GM03348 (cell line): ENCODE data around the gene GPR6.

ENCODE experiments used
- DNase-seq: peaks from one replicate; pipeline ENCODE4 v3.0.0; 2012; ENCODE audit warnings: low spot score

Gene GPR6, protein sequence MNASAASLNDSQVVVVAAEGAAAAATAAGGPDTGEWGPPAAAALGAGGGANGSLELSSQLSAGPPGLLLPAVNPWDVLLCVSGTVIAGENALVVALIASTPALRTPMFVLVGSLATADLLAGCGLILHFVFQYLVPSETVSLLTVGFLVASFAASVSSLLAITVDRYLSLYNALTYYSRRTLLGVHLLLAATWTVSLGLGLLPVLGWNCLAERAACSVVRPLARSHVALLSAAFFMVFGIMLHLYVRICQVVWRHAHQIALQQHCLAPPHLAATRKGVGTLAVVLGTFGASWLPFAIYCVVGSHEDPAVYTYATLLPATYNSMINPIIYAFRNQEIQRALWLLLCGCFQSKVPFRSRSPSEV

DNA sequence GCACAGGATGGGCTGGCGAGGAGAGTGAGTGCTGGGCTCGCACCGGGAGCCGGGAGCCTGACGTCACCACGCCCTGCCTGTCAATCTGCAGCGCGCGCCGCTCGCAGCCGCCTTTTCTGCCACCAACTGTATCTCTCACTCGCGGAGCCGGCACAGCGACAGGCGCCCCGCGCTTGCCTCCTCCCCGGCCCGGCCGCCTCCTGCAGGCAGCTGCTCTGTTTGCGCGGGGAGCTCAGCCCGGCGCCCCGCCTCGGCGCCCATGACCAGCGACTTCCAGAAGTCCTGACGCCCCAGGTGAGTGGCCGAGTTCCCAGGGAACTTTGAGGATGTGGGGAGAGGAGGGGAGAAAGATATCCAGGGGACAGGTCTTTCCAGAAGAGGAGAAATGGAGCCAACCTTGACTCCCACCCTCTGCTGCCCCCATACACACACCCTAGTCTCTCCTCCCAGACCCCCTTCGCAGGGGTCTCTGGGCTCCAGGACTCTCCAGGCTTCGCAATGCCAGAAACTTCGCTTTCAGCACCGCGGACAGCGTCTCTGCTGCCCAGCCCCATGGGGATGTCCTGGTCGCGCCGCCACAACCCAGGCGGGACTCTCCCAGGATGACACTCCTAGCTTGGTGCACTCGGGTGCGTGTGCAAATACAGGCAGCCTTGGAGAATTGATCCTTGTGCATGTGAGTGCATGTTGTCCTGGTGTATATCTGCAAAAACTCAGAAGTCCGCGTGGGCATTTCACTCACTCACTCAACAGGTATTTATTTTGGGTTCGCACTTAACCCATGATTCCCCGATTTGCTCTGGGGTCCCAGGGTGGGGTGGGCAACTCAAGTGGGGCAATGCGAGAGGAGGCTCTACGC lies at the start of gene GPR6:
Gene GPR6, plus strand, starts transcription at position 138 of the 859 bp plus-strand sequence. CDS start 802 bp downstream, outside the sequence.
- DNase-seq: peak; percentile 83

DNA sequence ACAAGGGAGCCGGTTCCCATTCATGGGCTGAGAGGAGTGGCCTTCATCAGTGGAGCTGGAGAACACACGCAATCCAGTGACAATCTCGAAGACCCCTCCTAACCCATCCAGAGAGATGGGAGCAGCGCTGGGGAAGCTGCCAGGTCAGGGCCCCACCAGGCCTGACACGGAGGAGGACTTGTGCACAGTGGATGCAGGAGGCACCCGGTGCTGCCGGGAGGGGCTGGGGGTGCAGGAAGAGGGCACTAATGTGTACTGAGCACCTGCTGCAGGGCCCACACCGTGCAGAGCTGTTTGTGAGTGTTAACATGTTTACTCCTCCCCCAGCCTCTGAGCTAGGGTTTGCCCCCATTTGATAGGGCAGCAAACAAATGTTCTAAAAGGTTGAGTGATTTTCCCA lies 43.8 kb upstream of the GPR6 start:
- no peak for DNase-seq

DNA sequence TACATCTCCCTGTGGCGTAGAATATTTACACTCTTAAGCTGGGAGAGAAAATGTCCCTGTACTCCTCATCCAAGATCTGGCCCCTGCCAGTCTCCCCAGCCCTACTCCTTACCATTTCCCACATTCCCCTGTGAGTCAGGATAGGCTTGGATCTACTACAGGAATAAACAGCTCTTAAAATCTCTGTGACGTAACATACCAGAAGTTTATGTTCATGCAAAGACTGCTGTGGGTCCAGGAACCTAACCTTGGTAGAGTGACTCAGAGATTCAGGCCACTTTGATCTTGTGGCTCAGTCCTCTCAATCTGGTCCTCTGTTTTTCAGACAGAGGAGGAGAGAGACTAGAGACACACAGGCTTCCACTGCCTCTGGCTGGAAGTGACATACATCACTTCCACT lies 38.5 kb upstream of the GPR6 start:
- DNase-seq: no peak

DNA sequence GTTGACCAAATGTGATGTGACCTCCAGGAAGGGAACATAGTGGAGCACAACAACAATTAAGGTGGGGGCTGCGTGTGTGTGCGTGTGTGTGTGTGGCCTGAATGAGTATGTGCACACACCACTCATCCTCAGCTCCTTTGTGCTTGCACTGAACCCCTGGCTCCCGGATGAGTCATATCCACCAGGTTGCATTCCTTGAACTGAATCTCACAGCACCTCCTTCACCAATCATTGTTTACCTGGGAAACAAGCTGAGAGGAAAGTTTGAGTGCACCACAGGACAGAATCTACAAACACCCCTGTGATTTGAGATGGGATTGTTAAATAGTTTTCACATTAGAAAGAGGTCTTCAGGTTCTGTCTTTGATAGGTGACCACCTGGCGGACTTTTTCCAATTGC lies 33.7 kb upstream of the GPR6 start:
- no peak for DNase-seq

DNA sequence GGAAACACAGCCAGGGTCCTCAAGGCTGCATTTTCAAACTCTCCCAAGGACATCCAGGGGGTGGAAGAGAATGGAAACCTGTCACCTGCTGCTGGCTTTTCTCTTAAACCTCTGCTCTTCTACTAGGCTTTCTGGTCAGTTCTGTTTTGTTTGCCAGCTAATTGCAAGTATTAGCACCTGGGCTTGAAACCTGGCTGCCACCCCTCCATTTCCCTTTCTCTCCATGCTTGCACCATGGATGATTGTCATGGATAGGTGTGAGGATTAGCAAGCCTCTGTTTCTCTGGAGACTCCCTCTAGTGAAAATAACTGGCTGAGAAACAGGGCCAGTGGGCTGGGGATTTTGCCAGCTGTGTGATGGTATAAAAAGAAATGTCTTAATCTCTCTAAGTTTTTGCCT lies 33.0 kb upstream of the GPR6 start:
- DNase-seq: no peak

DNA sequence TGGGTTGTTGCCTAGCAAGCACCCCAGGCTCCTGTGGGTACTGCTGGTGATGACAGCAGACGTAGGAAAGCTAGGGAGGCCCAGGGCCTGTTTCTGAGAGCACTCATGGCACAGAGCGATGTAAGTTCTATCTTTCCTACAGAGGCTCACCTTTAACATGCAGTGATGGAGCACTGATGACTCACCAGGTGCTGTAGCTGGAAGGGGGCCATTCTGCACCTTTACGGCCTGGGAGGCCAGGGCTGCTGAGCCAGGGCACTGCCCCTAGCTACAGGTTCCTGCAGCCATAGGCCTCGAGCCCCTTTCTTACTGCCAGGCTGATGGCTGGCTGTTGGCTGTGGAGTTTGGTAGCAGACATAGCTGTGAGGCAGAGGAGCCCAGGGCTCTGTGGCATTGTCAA lies 31.1 kb upstream of the GPR6 start:
- no peak for DNase-seq

DNA sequence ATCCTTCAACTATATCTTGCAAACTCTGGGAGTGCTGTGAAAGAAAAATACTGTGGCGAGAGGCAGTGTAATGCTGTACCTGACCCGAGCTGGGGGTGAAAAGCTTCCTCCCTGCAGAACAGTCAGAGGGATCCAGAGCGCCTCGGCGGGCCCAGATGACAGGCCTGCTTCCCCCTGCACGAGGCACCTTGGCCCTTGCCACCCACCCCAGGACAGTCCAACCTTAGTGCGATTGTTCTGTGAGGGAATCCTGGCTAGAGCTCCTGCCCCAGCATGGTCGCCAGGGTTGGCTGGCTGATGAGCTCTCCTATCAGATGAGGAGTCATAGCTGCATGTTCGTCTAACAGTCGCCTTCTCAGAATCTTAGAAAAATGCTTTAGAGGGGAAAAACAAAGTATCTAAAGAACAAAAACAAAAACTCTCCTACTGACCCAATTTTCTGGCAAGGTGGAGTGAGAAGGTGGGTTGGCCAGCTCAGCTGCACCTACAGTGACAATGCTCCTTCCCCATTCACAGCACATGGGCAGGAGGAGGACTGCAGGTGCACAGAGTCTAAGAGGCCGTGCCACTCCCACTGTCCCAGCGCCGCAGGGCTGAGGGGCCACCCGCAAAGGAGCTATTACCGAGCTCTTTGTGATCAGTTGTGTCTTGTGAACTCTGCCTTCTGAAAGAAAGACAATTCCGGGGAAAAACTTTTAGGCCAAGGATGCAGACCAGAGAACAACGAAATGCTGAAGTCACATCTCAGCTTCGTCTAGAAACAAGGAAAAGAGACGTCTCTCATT lies 28.6 kb upstream of the GPR6 start:
- no peak for DNase-seq

DNA sequence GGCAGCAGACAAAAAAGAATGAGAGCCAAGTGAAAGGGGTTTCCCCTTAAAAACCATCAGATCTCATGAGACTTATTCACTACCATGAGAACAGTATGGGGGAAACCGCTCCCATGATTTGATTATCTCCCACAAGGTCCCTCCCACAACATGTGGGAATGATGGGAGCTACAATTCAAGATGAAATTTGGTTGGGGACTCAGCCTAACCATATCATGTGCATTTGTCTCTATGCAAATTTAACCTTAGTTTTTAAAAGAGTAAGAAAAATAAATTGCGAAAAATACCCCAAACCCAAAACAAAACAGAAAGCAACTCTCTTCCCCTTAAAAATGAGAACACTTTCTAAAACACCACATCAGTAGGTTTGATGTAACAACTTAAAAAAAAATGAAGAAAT lies 22.6 kb upstream of the GPR6 start:
- DNase-seq: no peak

DNA sequence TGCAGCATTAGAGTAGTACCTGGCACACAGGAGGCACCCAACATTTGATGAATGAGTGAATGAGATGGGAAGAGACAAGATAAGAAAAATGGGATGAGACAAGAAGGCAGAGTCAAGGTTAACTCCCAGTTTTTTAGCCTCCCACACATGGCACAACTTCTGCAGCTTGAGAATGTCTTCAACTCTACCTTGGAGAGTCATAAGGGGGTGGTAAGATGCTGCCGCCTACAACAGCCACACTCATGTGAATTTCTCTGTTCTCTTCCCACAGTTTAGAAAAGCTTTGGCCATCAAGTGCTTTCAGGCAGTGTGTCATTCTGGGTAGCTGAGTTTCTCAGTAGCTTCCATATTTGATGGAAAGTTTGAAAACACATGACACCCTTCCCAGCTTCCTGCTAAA lies 19.5 kb upstream of the GPR6 start:
- DNase-seq: no peak

DNA sequence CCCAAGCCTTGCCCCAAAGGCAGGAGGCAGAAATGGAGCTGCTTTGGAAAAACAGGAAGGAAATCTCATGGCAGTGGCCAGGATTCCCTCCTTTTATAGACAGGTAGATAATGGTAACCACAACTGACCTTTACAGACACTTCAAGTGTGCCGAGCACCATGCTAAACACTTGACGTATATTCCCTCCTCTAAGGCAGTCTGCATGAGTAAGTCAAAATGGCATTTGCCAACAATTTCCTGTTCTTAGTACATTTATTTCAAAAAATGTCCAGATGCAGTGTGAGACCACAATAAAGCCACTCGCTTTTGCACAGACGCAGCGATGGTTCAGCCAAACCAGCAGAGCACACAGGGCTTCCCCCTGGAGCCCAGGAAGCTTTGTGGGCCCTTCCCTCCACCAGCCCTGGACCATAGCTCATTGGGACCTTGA lies 16.5 kb upstream of the GPR6 start:
- no peak for DNase-seq

DNA sequence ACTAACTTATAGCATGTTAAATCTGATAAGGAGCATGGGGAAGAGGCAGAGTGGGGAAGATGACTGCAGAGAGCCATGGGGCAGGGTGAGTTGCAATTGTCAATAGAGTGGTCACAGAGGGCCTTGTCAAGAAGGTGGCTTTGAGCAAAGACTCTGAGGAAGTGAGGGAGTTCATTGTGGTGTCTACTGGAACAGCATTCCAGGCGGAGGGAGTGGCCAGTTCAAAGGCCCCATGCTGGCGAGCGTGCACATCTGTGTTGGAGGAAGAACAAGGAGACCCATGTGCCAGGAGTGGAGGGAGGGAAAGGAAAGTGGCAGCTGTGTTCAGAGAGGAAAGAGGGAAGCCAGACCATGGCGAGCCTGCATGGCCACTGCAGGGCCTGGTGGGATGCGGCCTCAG lies 15.8 kb upstream of the GPR6 start:
- DNase-seq: no peak

DNA sequence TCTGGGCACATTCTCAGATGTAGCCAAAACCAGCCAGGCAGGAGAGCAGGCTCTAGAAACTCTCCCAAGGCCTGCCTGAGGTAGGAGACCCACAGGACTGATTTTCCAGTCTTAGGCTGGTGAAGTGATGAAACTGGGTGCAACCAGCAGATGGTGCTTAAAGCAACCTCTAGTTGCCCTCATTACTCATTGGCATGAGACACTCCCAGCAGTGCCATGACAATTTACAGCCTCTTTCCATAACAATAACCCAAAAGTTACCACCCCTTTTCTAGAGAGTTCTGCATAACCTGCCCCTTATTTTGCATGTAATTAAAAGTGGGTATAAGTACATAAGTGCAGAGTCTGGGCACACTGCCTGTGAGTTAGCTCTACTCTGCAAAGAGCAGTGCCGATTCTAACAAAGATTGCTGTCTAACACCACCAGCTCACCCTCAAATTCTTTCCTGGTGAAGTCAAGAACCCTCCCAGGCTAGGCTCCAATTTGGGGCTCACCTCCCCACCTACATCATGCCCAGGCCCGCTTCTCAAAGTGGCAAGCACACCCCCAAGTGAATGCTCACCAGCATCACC lies 14.4 kb upstream of the GPR6 start:
- no peak for DNase-seq

DNA sequence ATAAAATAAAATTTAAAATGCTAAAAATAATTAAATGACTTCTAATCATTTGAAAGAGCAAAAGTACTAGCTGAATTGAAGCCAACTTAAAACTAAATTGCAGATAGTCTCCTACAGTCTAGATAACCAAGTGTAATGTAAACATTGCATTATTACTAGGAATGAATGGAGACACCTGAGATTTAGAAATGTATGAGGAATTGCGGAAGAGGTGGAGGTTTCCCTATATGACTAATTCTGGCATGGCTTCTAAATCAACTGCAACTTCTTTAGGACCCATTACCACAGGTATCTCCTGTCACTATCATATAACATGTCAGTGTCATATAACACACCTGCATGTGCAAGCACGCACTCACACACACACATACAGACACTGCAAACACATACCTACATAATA lies 13.2 kb upstream of the GPR6 start:
- DNase-seq: no peak

DNA sequence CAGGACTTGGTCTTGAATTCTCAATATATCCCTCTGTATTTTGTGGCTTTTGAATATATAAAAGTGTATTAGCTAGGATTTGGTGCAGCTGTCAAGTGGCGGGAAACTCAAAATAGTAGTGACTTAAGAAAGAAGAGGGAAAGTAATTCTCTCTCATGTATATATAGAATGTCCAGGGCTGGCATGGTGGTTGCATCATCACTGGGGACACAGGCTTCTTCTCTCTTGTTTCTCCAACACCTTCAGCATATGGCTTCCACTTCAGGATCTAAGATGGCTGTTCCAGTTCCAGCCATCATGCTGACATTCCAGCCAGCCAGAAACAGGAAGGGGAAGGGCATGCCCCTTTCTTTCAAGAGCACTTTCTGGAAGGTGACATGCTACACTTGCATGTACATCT lies 11.8 kb upstream of the GPR6 start:
- DNase-seq: no peak

DNA sequence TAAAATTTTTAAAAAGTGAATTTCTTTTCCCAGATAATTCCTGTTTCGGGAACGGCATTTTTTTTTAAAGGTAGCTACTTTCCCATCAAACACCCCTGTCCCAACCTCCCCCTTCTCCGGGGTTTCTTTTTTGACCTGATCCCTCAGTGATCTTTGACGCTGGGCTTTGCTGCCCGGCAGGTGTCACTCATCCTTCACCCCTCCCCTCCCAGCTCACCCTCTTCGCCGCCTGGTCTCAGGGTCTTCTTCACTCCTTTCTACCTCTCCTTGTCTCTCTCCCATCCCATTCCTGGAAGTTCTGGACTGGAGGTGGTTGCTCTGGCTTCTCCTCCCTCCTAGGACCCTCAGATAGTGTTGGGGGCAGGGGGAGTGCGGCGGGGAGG lies 329 bp upstream of the GPR6 start:
- no peak for DNase-seq

DNA sequence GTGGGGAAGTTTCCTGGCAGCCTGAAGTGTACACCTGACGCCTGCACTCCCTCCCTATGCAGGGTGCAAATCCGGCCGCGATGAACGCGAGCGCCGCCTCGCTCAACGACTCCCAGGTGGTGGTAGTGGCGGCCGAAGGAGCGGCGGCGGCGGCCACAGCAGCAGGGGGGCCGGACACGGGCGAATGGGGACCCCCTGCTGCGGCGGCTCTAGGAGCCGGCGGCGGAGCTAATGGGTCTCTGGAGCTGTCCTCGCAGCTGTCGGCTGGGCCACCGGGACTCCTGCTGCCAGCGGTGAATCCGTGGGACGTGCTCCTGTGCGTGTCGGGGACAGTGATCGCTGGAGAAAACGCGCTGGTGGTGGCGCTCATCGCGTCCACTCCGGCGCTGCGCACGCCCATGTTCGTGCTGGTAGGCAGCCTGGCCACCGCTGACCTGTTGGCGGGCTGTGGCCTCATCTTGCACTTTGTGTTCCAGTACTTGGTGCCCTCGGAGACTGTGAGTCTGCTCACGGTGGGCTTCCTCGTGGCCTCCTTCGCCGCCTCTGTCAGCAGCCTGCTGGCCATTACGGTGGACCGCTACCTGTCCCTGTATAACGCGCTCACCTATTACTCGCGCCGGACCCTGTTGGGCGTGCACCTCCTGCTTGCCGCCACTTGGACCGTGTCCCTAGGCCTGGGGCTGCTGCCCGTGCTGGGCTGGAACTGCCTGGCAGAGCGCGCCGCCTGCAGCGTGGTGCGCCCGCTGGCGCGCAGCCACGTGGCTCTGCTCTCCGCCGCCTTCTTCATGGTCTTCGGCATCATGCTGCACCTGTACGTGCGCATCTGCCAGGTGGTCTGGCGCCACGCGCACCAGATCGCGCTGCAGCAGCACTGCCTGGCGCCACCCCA lies 1.2 kb downstream of the GPR6 start:
- DNase-seq: no peak

DNA sequence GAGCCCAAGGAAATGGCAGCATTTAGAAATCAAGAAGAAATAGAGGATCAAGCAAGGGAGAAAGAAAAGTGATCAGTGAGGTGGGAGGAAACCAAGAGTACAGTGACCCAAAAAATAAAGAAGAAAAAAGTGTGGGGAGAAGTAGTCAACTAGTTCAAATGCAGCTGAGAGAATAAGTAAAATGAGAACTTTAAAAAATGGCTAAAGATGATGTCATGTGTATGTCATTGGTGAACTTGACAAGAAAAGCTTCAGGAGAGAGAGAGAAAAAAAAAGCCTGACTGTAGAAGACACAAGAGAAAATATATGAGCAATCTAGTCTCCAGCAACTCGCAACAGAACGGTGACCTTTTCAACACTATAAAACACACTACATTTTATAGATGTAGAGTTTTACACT lies 6.3 kb downstream of the GPR6 start:
- no peak for DNase-seq

DNA sequence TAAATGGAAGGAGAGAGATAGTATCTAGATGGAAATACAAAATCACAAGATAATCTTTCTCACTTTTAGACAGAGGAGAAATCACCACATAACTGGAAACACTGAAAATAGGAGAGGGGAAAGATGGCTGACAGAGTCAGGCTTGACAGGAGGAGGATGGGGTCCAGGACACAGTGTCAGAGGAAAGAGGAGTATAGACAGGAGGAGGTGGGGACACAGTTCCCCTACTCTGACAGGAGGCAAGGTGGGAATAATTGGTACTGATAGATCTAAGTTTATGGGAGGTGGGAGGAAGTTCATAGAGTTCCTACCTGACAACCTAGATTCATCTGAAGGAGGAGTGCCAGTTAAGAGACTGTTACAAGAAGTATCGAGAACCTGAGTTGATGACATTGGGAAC lies 9.1 kb downstream of the GPR6 start:
- DNase-seq: no peak

DNA sequence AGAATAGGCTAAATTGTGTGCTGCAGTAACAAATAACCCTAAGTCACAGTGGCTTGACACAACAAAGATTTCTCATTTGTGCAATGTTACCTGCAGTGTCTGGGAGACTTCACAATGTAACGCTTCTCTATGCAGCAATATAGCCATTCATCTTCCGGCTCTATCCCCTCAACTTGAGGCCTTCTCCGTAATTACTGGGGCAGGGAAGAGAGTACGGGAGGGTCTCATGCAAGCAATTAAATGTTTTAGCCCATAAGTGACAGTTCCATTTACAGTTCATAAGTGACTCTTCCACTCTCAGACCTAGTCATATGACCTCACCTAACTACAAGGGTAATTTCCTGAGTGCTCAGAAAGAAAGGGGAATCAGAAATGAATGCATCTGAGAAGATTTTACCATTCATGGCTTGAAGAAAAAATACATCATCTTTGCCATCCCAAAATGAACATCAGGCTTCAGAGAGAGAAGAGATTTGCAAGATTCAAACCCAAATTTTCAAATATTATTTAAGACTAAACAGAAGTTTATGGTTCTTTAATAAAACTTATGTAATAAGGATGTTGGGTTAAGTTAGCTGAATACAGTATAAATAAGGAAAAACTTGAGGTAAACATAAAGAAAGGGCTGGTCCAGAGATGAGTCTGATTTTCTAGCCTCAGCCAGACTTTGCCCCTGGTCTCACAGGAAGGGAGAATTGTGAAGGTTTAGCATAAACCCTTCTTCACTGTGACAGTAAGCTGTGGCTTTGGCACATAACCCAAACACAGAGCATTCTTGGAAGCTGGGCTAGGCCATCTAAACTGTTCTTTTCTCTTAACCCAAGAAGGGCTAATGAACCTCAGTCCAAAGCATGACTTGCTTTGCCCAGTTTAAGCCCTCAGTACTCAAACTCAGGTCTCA lies 13.3 kb downstream of the GPR6 start:
- DNase-seq: no peak

DNA sequence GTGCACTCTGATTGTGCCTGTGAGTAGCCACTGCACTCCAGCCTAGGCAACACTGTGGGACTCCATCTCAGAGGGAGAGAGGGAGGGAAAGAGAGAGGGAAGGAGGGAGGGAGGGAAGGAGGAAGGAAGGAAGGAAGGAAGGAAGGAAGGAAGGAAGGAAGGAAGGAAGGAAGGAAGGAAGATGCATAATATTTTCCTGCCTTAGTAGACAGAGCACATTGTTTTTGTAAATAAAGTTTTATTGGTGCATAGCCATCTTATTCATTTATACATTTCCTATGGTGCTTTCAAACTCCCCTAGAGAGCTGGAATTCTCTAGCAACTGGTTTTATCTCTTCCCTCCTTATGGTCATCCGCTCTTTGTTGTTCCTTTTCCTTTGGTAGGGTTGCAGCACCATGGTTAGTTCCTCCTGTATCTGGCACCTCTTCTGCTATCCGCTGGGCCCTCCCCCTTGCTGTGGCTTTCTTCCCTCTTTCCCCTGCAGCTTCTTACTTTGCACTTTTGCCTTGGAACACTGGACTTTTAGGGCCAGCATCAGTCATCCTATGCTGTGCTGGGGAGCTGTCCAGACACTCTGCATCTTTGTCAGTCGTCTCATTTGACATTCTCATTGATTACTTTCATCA lies 20.2 kb downstream of the GPR6 start:
- DNase-seq: no peak
